GM18870 (cell line): ENCODE data around the gene HAUS3.

ENCODE experiments used
- ATAC-seq: cut with Tn5 transposase; IDR thresholded peaks from one replicate; pipeline ENCODE4 v1.9.1; 2021; ENCODE audit warnings: moderate library complexity; ENCODE audit not compliant: unreplicated experiment

HAUS3 gene

DNA sequence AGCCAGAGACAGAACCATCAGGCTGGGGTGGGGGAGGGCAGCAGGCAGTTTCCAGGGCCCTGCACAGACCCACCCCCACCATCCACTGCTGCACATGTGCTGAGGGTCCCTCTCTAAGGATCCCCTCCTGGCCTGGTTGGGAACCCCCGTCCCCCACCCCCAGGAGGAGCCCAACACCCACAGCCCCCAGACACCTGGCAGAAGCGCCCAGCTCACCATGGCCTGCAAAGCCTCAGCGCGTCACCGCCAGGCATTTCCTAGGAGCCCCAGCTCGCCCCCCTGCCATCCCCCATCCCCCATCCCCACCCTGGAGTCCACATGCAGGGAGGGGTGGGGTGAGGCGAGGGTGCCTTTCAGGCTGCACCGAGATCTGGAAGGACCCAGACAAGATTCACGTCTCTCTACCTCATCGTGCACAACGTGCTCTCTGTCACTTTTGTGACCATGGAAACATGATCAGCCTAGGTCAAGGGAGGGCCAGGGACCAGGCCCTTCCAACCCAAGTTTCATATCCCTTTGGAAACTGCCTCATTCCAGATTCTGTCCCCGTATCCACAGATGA, 10.7 kb upstream of the HAUS3 start:
- ATAC-seq, result no peak

GRCh38 chr4:2251795-2252529, 10.0 kb upstream of the HAUS3 start:
- ATAC-seq, result no peak

GRCh38 chr4:2251073-2251794, 9.3 kb upstream of the HAUS3 start:
- ATAC-seq, result no peak

DNA sequence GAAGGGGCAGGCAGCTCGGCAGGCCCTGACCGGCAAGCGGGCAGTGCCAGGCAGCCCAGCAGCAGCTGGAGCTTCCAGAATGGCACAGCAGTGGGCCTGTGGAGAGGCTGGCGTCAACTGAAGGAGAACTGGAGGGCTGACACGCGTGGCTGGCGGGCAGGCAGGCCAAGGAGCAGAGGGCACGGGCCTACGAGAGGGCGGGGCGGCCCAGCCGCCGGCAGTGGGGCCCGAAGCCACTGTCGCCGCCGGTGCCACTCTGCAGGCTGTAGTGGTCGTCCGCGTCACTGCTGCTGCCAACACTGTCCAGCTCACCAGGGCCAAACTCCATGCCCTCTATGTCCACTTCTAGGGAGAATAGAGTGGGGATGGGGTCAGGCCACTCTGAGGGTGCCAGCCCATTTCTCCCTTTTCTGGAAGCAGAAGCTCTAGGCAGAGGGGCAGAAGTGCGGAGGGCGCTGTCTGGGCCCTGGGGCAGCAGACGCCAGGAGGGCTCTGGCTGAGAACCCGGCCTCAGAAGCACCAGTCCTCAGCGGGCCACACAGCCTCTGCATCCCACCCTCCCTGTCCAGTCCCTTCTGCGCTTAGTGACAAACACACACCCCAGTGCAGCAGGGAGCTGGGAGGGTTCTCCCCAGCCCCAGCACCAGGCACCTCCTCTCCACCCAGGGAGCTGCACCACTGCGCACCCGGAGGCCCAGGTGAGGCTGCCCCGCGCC, 8.6 kb upstream of the HAUS3 start:
- ATAC-seq, result no peak

- ATAC-seq, result no peak
These were observed 7.8 kb upstream of the HAUS3 start for GRCh38 chr4:2249526-2250356.

- no peak for ATAC-seq
These were observed 6.9 kb upstream of the HAUS3 start for GRCh38 chr4:2248821-2249261.

DNA sequence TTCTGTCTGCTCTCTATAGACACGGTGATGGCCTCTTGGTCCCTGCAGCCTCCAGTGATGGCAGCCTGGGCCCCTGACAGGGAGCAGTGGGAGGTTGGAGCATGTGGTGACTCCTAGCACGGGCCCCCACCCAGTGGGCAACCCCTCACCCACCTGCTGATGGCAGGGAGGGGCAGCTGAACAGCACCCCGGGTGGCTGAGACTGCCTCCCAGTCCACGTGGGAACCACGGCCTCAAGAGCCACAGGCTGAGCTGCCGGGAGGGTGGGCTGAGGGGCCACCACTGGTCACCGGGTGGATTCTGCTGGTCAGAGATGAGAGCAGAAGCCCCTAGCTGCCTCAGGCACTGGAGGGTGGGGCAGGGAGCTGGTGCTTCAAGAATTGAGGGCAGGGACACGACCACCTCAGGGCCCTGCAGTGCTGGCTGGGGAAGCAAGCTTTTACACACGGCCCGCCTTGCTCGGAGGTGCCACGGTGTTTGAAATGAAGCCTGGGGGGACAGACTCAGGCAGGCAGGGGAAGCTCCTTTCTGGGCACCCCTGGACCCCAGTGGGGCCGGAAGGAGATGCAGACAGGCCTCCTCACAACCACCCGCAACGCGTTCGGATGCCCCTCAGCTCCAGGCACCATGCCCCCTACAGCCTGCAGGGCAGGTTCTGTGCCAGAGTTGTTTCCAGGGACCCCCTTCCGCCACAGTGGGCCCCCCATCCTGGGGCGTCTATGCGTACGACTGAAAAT, 6.3 kb upstream of the HAUS3 start:
- ATAC-seq, result no peak

GRCh38 chr4:2247128-2248043, 5.5 kb upstream of the HAUS3 start:
- no peak for ATAC-seq

GRCh38 chr4:2246384-2247127, 4.6 kb upstream of the HAUS3 start:
- no peak for ATAC-seq

DNA sequence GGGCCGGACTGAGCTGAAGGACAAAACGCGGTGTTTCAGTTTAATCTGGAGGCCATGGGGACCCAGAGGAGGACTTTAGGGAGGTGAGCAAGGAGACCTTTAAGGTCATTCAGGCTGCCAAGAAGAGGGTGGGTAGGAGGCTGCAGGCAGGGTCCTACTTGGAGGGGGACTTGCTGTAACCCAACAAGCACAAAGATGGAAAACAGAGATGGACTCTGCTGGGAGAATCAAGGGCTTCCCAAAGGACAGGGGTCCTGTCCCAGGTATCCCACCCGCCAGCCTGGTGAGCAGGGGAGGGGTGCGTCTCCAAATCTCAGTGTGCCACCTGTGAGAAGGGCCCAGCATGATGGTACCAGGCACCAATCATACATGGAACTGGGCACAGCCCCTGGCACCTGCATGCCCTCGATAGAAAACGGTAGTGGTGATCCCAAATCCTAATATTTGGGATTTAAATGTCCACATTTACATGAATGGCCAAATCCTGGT, 3.9 kb upstream of the HAUS3 start:
- no peak for ATAC-seq

DNA sequence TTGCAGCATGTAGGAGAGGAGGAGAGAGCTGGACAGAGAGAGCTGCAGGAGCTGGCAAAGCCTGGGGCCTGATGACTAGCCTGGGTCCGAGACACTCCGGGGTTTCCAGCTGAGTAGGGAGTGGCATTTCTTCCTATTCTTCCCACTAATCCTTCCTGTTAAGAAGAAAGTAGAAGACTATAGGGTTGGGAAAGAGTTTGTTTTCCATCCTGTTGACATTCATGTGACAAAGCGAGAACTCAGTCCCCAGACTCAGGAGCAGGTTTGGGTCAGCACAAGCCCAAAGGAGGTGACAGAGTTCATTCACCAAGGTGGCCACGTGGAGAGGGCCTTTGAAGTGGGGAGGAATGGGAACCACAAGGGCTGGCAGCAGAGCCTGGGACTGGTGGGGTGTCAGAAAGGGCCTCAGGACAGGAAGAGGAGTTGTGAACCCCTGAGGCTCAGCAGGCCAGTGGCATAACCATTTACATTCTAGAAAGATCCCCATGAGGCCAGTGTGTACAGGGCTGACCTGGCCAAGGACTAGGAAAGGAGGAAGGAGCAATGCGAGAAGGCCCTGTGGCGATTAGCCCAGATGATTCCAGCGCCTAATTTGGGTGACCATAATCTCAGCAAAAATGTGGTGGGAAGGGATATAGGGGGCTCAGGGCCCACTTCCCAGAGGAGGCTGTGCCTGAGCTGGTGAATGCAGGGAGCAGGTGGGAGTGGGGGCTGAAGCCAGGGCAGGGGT, 3.3 kb upstream of the HAUS3 start:
- ATAC-seq, result no peak

GRCh38 chr4:2243681-2244380, 1.9 kb upstream of the HAUS3 start:
- ATAC-seq, result no peak

DNA sequence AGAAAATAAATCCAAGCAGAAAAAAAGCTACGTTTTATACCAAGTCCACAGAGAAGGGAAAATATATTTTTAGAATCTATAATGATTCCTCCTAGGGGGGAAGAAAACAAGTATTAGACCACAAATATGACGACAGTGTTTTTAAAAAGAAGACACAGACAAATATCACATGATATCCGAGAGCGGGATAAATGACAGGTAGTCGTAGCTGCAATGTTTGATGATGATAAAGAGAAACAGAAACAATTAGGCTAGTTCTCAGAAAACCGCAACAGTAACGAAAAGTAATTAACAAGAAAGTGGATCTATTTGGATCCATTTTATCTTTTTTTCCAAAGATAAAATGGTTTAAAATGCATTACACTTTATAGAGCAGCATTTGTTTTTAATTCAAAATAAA, 918 bp downstream of the HAUS3 start:
- no peak for ATAC-seq

- ATAC-seq, result no peak
These were observed 4.8 kb downstream of the HAUS3 start for GRCh38 chr4:2236944-2237666.

- ATAC-seq, result no peak
These were observed 10.8 kb downstream of the HAUS3 start for GRCh38 chr4:2231082-2231481.

DNA sequence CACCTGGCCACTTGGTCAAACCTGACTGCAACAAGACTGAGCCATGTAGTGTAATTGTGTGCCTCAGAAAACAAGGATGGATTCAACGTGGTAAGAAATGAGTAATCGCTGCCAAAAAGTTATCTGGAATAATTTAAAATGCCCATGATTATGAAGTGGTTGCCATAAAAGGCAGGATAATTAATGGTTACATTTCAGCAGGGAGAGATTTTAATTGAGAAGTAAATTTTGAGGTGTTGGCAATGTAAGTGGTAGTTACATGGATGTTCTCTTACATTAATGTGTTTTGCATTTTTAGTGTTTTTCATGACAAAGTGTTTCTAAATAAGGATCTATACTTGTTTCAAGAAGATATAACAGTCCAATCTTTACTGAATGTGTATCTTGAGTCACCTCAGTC, 15.7 kb downstream of the HAUS3 start:
- no peak for ATAC-seq
